ENCODE measurements around the gene SLC49A4.

DNA sequence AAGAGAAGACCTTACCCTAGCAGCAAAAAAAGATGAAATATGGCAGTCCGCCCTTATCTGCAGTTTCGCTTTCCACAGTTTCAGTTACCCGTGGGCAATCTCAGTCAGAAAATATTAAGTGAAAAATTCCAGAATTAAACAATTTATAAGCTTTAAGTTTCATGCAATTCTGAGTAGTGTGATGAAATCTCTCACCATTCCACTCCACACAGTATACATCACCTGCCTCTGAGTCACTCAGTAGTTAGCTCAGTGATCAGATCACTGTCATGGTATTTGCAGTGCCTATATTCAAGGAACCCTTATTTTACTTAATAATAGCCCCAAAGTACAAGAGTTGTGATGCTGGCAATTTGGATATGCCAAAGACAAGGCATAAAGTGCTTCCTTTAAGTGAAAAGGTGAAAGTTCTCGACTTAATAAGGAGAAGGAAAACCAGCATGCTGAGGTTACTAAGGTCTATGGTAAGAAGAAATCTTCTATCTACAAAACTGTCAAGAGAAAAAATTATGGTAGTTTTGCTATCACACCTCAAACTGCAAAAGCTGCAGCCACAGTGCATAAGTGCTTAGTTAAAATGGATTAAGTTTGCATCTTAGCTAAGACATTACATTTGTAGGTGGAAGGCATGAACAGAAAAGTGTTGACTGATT lies 49.4 kb upstream of the SLC49A4 start:
- TF ChIP-seq, protein P1, sequence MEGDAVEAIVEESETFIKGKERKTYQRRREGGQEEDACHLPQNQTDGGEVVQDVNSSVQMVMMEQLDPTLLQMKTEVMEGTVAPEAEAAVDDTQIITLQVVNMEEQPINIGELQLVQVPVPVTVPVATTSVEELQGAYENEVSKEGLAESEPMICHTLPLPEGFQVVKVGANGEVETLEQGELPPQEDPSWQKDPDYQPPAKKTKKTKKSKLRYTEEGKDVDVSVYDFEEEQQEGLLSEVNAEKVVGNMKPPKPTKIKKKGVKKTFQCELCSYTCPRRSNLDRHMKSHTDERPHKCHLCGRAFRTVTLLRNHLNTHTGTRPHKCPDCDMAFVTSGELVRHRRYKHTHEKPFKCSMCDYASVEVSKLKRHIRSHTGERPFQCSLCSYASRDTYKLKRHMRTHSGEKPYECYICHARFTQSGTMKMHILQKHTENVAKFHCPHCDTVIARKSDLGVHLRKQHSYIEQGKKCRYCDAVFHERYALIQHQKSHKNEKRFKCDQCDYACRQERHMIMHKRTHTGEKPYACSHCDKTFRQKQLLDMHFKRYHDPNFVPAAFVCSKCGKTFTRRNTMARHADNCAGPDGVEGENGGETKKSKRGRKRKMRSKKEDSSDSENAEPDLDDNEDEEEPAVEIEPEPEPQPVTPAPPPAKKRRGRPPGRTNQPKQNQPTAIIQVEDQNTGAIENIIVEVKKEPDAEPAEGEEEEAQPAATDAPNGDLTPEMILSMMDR (conservative IDR thresholded peaks at IDR 0.05; ENCODE audit: low read depth, low read length) = no peak
- TF ChIP-seq EZH2 (IDR thresholded peaks at IDR 0.05; ENCODE audit: borderline replicate concordance, low read depth, low read length, poor library complexity, severe bottlenecking) = no peak
